WERI-Rb-1 (cell line): ENCODE measurements around the gene PLPPR4.
A peak's percentile ranks its signal among the peaks of the same experiment; 100 is the strongest.

Experiments used
- DNase-seq: peaks from one replicate; pipeline ENCODE4 v3.0.0-alpha.2; 2020
- H3K27ac ChIP-seq: fragments of 250-450 bp; sonication (Bioruptor Pico); 2 replicates; pipeline ENCODE4 v1.5.1; 2020; ENCODE audit warnings: mild to moderate bottlenecking, moderate library complexity
- H3K27me3 ChIP-seq: fragments of 250-450 bp; sonication (Bioruptor Pico); 2 replicates; pipeline ENCODE4 v1.5.1; 2021; ENCODE audit warnings: mild to moderate bottlenecking, low read depth, moderate library complexity; ENCODE audit not compliant: insufficient read depth, severe bottlenecking
- H3K36me3 ChIP-seq: fragments of 250-450 bp; sonication (Bioruptor Pico); 2 replicates; pipeline ENCODE4 v1.5.1; 2020; ENCODE audit warnings: mild to moderate bottlenecking, moderate library complexity
- H3K4me3 ChIP-seq: 2 replicates; pipeline ENCODE4 v1.5.1; 2011; ENCODE audit warnings: low read depth, mild to moderate bottlenecking, control low read depth, low read length
- H3K9me3 ChIP-seq: fragments of 250-450 bp; sonication (Bioruptor Pico); 2 replicates; pipeline ENCODE4 v1.5.1; 2021; ENCODE audit warnings: mild to moderate bottlenecking, moderate library complexity; ENCODE audit not compliant: severe bottlenecking
- CTCF ChIP-seq: IDR thresholded peaks from 2 replicates; pipeline ENCODE4 v1.5.1; 2011; ENCODE audit warnings: low read depth, mild to moderate bottlenecking, control low read depth, inconsistent platforms, low read length

The PLPPR4 gene

GRCh38 chr1:99269321-99269720 lies 5.0 kb downstream of the PLPPR4 start:
- no peak for DNase-seq
- H3K4me3 ChIP-seq: no peak overlapping the region
- H3K27ac ChIP-seq: no peak overlapping the region
- no peaks in the 10 kb centered on the region for H3K9me3 ChIP-seq
- H3K27me3 ChIP-seq: no peaks in the 10 kb centered on the region
- no peaks in the 10 kb centered on the region for H3K36me3 ChIP-seq
- no peak for TF ChIP-seq CTCF

GRCh38 chr1:99270646-99271045 lies 6.4 kb downstream of the PLPPR4 start:
- Histone ChIP-seq H3K27me3 (no peaks in the 10 kb centered on the region), H3K27ac (no peak overlapping the region), H3K9me3 (no peaks in the 10 kb centered on the region), H3K36me3 (no peaks in the 10 kb centered on the region), H3K4me3 (no peak overlapping the region)
- TF ChIP-seq CTCF: no peak
- no peak for DNase-seq

- Histone ChIP-seq H3K36me3 (no peaks in the 10 kb centered on the region), H3K27ac (no peak overlapping the region), H3K4me3 (no peak overlapping the region), H3K27me3 (no peaks in the 10 kb centered on the region), H3K9me3 (no peaks in the 10 kb centered on the region)
- no peak for DNase-seq
- TF ChIP-seq CTCF: no peak
Measured at GRCh38 chr1:99271249-99271648, 7.0 kb downstream of the PLPPR4 start.

GRCh38 chr1:99277066-99277465 lies 12.8 kb downstream of the PLPPR4 start:
- Histone ChIP-seq H3K36me3 (no peaks in the 10 kb centered on the region), H3K9me3 (no peaks in the 10 kb centered on the region), H3K27me3 (no peaks in the 10 kb centered on the region), H3K27ac (no peak overlapping the region), H3K4me3 (no peak overlapping the region)
- no peak for DNase-seq
- TF ChIP-seq CTCF: no peak

- peak; percentile 74 for DNase-seq
- no peaks in the 10 kb centered on the region for H3K27me3 ChIP-seq
- no peak for TF ChIP-seq CTCF
Measured at GRCh38 chr1:99279525-99279924, 15.2 kb downstream of the PLPPR4 start.

GRCh38 chr1:99281105-99281504 lies 16.8 kb downstream of the PLPPR4 start:
- Histone ChIP-seq H3K27ac (no peak overlapping the region), H3K36me3 (no peaks in the 10 kb centered on the region), H3K4me3 (no peak overlapping the region), H3K27me3 (no peaks in the 10 kb centered on the region), H3K9me3 (no peaks in the 10 kb centered on the region)
- TF ChIP-seq CTCF: no peak
- DNase-seq: no peak

More at GRCh38 chr1:99279525-99279924, 15.2 kb downstream of the PLPPR4 start:
- H3K27ac ChIP-seq: peak overlapping the region; percentile 32; the same call in 1 of the 2 replicates
- no peaks in the 10 kb centered on the region for H3K9me3 ChIP-seq
- no peak overlapping the region for H3K4me3 ChIP-seq
- H3K36me3 ChIP-seq: no peaks in the 10 kb centered on the region
